Neural crest cell (in vitro differentiated cells): ENCODE data around the gene MEX3D. TPM values are rescaled to one million over a fixed set of nuclear protein-coding genes. Genes with fewer than 3 reads are reported as not detected.

Experiments
- DNase-seq: peaks from one replicate; pipeline ENCODE4 v3.0.0; 2021; ENCODE audit warnings: low read depth, mixed read lengths, low spot score
- H3K27ac Mint-ChIP-seq: one replicate; pipeline ENCODE4 v1.8.0; 2021; ENCODE audit warnings: mild to moderate bottlenecking, mixed read lengths; ENCODE audit not compliant: unreplicated experiment
- H3K27me3 Mint-ChIP-seq: 2 replicates; pipeline ENCODE4 v1.8.0; 2021; ENCODE audit warnings: low read depth, mild to moderate bottlenecking, mixed read lengths
- H3K36me3 Mint-ChIP-seq: 2 replicates; pipeline ENCODE4 v1.8.0; 2021; ENCODE audit warnings: low read depth, mild to moderate bottlenecking, mixed read lengths
- H3K4me1 Mint-ChIP-seq: 2 replicates; pipeline ENCODE4 v1.8.0; 2021; ENCODE audit warnings: mixed read lengths
- H3K4me3 Mint-ChIP-seq: one replicate; pipeline ENCODE4 v1.8.0; 2021; ENCODE audit warnings: mild to moderate bottlenecking, mixed read lengths
- H3K9me3 Mint-ChIP-seq: 2 replicates; pipeline ENCODE4 v1.8.0; 2021; ENCODE audit warnings: mixed read lengths
- CTCF ChIP-seq: fragments of 200-600 bp; sonication (generic); conservative IDR thresholded peaks from 2 replicates; pipeline ENCODE4 v1.5.0; 2021; ENCODE audit warnings: antibody characterized with exemption, mild to moderate bottlenecking
- total RNA-seq: library from RNA; stranded (reverse); gene quantifications from 2 replicates; pipeline ENCODE4 v1.2.1, GENCODE V29; 2021

Gene MEX3D
- total RNA-seq, 1 donor from 2014 or later = 103 TPM

GRCh38 chr19:1567848-1568227, 287 bp downstream of the MEX3D start:
- no peak for TF ChIP-seq CTCF
- no peak for DNase-seq
- H3K36me3 Mint-ChIP-seq = peaks cover 5% of the 10 kb centered on the region
- no peak overlapping the region for H3K27ac Mint-ChIP-seq
- no peak overlapping the region for H3K4me3 Mint-ChIP-seq
- H3K4me1 Mint-ChIP-seq = peaks cover 17% of the 10 kb centered on the region
- peaks cover 24% of the 10 kb centered on the region for H3K27me3 Mint-ChIP-seq
- H3K9me3 Mint-ChIP-seq = no peaks in the 10 kb centered on the region

- Mint-ChIP-seq H3K4me1 (peaks cover 17% of the 10 kb centered on the region), H3K27me3 (peaks cover 24% of the 10 kb centered on the region), H3K36me3 (peaks cover 5% of the 10 kb centered on the region), H3K9me3 (no peaks in the 10 kb centered on the region), H3K4me3 (peak overlapping the region; percentile 86), H3K27ac (peak overlapping the region; percentile 94)
- peak; percentile 41 for DNase-seq
- TF ChIP-seq CTCF = no peak
Measured at GRCh38 chr19:1567116-1567847, 843 bp downstream of the MEX3D start.

GRCh38 chr19:1566392-1567115, 1.6 kb downstream of the MEX3D start:
- H3K27me3 Mint-ChIP-seq = peaks cover 22% of the 10 kb centered on the region
- DNase-seq = peak; percentile 67
- no peak for TF ChIP-seq CTCF
- peaks cover 13% of the 10 kb centered on the region for H3K4me1 Mint-ChIP-seq
- no peaks in the 10 kb centered on the region for H3K9me3 Mint-ChIP-seq
- H3K4me3 Mint-ChIP-seq = peak overlapping the region; percentile 86
- peaks cover 5% of the 10 kb centered on the region for H3K36me3 Mint-ChIP-seq
- peak overlapping the region; percentile 90 for H3K27ac Mint-ChIP-seq

- H3K9me3 Mint-ChIP-seq = no peaks in the 10 kb centered on the region
- H3K27me3 Mint-ChIP-seq = peaks cover 3% of the 10 kb centered on the region
- TF ChIP-seq CTCF = no peak
- peaks cover 5% of the 10 kb centered on the region for H3K36me3 Mint-ChIP-seq
- H3K27ac Mint-ChIP-seq = peak overlapping the region; percentile 75
- H3K4me1 Mint-ChIP-seq = peaks cover 3% of the 10 kb centered on the region
- no peak for DNase-seq
- H3K4me3 Mint-ChIP-seq = peak overlapping the region; percentile 74
Measured at GRCh38 chr19:1563251-1563650, 4.9 kb downstream of the MEX3D start.

- Mint-ChIP-seq H3K4me1 (peaks cover 6% of the 10 kb centered on the region), H3K9me3 (no peaks in the 10 kb centered on the region), H3K36me3 (peaks cover 6% of the 10 kb centered on the region), H3K27ac (no peak overlapping the region), H3K4me3 (peak overlapping the region; percentile 15), H3K27me3 (peaks cover 3% of the 10 kb centered on the region)
- no peak for TF ChIP-seq CTCF
- DNase-seq = no peak
Measured at GRCh38 chr19:1561236-1561842, 6.8 kb downstream of the MEX3D start.
